Stimulated activated CD8-positive, alpha-beta memory T cell treated with anti-CD3 and anti-CD28 coated beads, Interleukin-15, amount 100 ng/mL, for 1 hour (primary cell): Measurements from ENCODE around the gene ZBTB5.
"Not testable (repeated sequence)": the region's sequence is repeated elsewhere in the genome, so short reads cannot be mapped to it uniquely, and the experiment has no call there.

Source experiments
- DNase-seq: peaks from one replicate; pipeline ENCODE4 v3.0.0-alpha.2; 2020; ENCODE audit warnings: low read depth

The ZBTB5 gene

GRCh38 chr9:37486616-37487548, 21.6 kb upstream of the ZBTB5 start:
- no peak for DNase-seq

DNA sequence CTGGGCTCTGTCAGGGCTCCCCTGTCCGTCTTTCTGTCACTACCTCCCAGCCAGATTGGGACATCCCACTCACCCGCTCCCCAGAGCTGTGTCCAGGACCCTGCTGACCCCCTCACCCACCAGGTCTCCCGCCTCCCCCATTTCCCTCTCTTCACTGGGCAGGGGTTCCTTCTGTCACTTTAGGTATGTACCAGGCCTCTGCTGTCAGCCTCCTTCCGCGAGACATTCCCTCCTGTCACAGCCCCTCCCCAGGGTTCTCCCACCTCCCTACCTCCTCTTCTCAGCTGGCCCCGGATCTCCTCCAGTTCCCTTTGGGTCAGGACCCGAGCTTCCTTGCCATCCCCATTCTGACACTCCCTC, 21.0 kb upstream of the ZBTB5 start:
- no peak for DNase-seq

GRCh38 chr9:37485389-37486255, 20.4 kb upstream of the ZBTB5 start, which contains the start of gene POLR1E:
Gene POLR1E (plus strand): TSS chr9:37485948. CDS start chr9:37486048, 100 bp downstream.
- peak; percentile 91 for DNase-seq

- DNase-seq: no peak
These were observed 15.5 kb upstream of the ZBTB5 start for GRCh38 chr9:37480759-37481158.

DNA sequence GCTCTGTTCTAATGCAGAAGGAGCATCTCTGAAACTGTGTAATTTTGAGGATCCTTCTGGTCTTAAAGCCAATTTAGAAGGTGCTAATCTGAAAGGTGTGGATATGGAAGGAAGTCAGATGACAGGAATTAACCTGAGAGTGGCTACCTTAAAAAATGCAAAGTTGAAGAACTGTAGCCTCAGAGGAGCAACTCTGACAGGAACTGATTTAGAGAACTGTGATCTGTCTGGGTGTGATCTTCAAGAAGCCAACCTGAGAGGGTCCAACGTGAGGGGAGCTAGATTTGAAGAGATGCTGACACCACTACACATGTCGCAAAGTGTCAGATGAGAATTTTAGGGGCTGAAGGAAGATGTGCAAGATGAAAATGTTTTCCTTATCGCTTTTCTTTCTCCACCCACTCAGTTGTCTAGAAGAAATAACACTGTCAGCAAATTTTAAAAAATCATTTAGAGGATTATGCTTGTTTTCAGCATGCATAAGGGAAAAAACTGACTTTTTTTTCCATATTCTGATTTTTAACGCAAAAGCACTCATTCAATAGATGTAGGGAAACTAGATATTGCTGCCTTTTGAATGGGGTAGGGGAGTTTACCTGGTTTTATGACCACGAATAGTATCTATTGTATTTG, 12.9 kb upstream of the ZBTB5 start:
- not testable (repeated sequence) for DNase-seq

- DNase-seq: not testable (repeated sequence)
These were observed 12.2 kb upstream of the ZBTB5 start for GRCh38 chr9:37477443-37477842.

DNA sequence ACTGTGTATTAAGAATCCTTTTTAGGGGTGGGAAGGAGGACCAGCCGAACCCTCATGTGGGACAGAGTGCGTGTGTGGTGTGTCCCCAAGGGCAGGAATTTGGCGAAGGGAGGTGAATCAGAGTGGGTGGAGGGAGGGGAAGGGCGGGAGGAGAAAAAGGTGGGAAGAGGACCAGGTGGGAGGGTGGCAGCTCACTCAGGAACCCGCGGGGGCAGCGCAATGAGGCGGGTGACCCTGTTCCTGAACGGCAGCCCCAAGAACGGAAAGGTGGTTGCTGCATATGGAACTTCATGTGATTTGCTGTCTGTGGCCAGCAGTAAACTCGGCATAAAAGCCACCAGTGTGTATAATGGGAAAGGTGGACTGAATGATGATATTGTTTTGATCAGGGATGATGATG, 11.7 kb upstream of the ZBTB5 start:
- DNase-seq: no peak

DNA sequence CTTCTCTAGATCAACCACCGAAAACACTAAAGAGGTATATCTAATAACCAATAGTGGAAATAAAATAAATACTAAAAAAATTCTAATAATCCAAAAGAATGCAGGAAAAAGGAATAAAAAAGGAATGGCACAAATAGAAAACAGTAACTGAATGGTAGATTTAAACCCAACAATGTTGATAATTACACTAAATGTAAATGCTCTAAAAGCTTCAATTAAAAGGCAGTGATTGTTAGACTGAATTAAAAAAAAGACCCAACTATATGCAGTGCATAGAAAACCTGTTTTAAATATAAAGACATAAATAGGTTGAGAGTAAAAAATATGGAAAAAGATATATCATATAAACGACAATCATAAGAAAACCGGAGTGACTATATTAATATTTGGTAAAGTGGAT, 9.2 kb upstream of the ZBTB5 start:
- no peak for DNase-seq

DNA sequence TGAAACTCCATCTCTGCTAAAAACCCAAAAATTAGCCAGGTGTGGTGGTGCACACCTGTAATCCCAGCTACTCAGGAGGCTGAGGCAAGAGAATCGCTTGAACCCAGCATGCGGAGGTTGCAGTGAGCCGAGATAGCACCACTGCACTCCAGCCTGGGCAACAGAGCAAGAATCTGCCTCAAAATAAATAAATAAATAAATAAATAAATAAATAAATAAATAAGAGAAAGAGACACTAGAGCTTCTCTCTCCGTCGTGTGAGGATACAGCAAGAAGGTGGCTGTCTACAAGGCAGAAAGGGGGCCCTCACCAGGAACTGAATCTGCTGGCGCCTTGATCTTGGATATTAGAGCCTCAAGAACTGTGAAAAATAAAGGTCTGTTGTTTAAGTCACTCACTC, 8.7 kb upstream of the ZBTB5 start:
- DNase-seq: not testable (repeated sequence)

- no peak for DNase-seq
These were observed 6.9 kb upstream of the ZBTB5 start for GRCh38 chr9:37471942-37472684.

GRCh38 chr9:37468620-37469019, 3.4 kb upstream of the ZBTB5 start:
- DNase-seq: no peak

DNA sequence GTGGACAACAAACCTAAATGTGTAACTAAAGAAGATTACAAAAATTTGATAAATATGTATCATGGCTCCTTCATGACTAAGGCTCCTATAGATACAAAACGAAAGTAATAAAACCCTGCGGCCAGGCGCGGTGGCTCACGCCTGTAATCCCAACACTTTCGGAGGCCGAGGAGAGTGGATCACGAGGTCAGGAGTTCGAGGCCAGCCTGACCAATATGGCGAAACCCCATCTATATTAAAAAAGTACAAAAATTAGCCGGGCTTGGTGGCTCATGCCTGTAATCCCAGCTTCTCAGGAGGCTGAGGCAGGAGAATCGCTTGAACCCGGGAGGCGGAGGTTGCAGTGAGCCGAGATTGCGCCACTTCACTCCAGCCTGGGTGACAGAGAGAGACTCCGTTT, 2.3 kb upstream of the ZBTB5 start:
- DNase-seq: not testable (repeated sequence)

GRCh38 chr9:37466037-37466709, 923 bp upstream of the ZBTB5 start:
- DNase-seq: no peak

DNA sequence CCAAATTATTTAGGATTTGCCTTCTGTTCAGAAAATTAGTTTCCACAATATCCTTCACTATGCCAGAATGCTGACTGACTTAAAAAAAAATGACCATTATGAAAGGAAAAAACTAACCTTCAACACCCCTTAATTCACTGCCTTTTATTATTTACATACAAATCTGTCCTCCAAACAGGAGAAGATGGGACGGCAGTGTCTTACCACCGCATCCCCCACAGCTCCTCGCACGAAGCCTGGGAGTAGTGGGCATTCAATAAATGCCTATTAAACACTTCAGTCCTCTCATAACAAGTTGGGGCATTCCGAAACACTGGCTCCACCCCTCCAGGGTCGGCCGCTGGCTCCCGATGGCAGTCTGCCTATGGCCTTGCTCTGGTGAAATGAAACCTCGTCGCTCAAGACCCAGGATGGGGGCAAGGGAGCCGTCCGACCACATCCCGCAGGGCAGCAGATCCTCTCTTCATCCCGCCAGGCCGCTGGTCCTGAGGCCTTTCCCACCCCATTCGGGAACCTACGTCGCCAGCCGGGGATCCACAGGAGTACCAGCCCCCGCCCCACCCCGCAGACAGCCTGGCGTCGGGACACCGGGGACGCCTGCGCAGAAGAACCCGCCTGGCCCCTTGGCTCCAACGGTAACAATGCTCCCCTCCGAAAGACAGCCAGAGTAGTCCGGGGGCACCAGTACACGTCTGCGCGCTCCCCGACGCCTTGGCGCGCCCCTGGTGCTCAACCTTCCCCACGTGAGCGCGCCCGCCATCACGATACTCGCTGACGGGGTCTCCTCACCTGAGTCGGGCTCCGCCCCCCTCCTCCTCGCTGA, 613 bp downstream of the ZBTB5 start:
- peak; percentile 69 for DNase-seq

DNA sequence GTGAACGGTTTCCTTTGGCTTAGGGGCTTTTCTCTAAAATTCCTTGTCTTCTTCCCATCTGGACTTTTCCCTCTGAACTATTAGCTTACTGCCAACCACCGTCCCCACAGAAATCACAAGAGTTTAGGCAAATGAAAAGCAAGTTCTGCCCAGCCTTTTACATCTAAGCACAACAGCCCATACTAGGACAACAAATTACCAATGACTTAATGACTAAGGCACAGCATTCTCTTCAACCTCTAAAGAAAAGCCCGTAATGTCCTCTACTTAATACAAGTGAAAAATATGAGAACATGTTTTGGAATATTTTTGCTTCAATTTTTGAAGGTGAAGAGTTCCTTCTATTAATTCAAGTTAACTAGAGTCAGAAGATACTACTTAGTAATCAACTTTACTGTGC, 1.2 kb downstream of the ZBTB5 start:
- DNase-seq: no peak

- no peak for DNase-seq
These were observed 8.4 kb downstream of the ZBTB5 start for GRCh38 chr9:37456817-37457216.

- no peak for DNase-seq
These were observed 9.2 kb downstream of the ZBTB5 start for GRCh38 chr9:37455884-37456647.

GRCh38 chr9:37454238-37454637, 11.0 kb downstream of the ZBTB5 start:
- no peak for DNase-seq

DNA sequence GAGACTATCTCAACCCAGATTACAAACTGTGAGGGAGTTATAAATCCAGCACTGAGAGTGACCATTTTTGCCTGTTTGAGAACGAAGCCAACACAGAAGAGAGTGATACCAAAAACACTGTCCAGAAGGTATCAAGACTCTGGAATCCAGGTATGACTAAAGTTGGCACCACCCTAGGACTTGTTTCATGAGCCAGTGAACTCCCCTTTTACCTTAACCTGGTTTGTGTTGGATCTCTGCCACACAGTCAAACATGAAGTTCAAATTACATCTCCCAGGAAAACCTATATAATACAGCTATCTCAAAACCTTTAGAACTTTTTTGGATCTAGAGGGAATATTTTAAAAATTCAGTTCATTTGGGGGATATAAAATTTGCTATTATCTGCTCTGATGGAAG, 11.4 kb downstream of the ZBTB5 start:
- no peak for DNase-seq
